ENCODE measurements around the gene ORMDL1. TPM values are rescaled to one million over a fixed set of nuclear protein-coding genes. Genes with fewer than 3 reads are reported as not detected.

The ORMDL1 gene
- total RNA-seq: 27.7 TPM
- long read RNA-seq, transcript ORMDL1-203 (4 exons, 2,009 nt): major isoform, 21 of 43 reads
- long read RNA-seq, transcript ORMDL1-201 (3 exons, 2,692 nt): minor isoform, 7 of 43 reads
- long read RNA-seq, partial matches to known transcripts: 7 of 43 reads
- long read RNA-seq, other reads (novel, unspliced or antisense): 5 of 43 reads

- H3K27me3 ChIP-seq (ENCODE audit: low read depth): no peaks in the 10 kb centered on the region
Observed at GRCh38 chr2:189783927-189784867, at the start of gene ORMDL1, which contains the start of gene PMS1. ORMDL1 (minus strand) TSS chr2:189784339; CDS start chr2:189782595, 1,744 bp downstream. PMS1 (plus strand) TSS chr2:189784450; CDS start chr2:189791810, 7,360 bp downstream.

DNA sequence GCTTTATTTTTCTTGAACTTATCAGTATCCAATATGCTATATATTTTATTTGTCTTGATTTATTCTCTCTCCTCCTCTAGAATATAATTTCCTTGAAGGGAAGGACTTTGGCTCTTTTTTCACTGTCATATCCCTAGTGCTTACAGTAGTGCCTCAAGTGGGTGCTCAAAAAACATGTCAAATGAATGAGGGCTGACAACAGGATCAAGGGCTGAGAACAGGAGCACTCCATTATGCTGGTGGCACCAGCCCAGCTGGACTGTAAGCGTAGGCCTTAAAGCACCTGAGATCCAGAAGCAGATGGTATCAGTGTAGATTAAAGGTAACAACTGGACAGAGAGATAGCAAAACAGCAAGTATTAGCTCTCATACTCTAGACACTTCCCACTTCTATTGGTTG lies 46.4 kb upstream of the ORMDL1 start:
- Histone ChIP-seq H3K9me3 (replicated peaks) (no peaks in the 10 kb centered on the region), H3K4me1 (no peaks in the 10 kb centered on the region), H3K4me3 (no peak overlapping the region), H3K27ac (replicated peaks) (no peak overlapping the region), H3K36me3 (no peaks in the 10 kb centered on the region), H3K27me3 (ENCODE audit: low read depth) (no peaks in the 10 kb centered on the region)
- no peak for DNase-seq
- intact Hi-C loops (cut with micrococcal nuclease): no loop called here
- no peak for TF ChIP-seq CTCF (IDR thresholded peaks at IDR 0.05; ENCODE audit: borderline replicate concordance)

More at GRCh38 chr2:189783927-189784867, at the start of gene ORMDL1, which contains the start of gene PMS1:
- peak within 1 kb of the TSS; percentile 97 for H3K27ac ChIP-seq (replicated peaks)
- H3K4me3 ChIP-seq: peak within 1 kb of the TSS; percentile 81
- no peaks in the 10 kb centered on the region for H3K9me3 ChIP-seq (replicated peaks)
- H3K4me1 ChIP-seq: peaks cover 58% of the 10 kb centered on the region
- DNase-seq: peak; percentile 97
- peaks cover 29% of the 10 kb centered on the region for H3K36me3 ChIP-seq
- TF ChIP-seq CTCF (IDR thresholded peaks at IDR 0.05; ENCODE audit: borderline replicate concordance): no peak
- intact Hi-C loops (cut with micrococcal nuclease): no loop called here

- Histone ChIP-seq H3K27ac (replicated peaks) (no peak overlapping the region), H3K36me3 (no peaks in the 10 kb centered on the region), H3K27me3 (ENCODE audit: low read depth) (no peaks in the 10 kb centered on the region), H3K4me1 (no peaks in the 10 kb centered on the region), H3K9me3 (replicated peaks) (no peaks in the 10 kb centered on the region), H3K4me3 (no peak overlapping the region)
- TF ChIP-seq CTCF (IDR thresholded peaks at IDR 0.05; ENCODE audit: borderline replicate concordance): no peak
- intact Hi-C loops (cut with micrococcal nuclease): no loop called here
- DNase-seq: no peak
Observed at GRCh38 chr2:189829102-189829833, 45.1 kb upstream of the ORMDL1 start.

DNA sequence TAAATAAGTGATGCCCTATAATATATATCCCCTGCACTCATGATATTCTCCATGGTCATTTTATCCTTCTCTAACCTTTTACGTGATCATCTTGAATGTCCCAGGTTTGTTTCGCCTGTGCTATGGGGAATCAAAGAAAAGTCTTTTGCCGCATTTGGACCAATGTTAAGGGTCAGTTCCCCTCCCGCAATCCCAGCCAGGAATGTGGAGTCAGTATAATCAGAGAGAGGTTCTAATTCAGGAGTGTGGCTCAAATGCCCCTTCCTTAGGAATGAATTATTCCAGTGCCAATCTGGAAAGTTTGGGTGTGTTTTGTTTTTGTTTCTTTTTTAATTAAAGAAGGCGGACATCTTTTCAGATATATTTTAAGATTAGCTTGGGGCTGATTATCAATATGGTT lies 41.9 kb upstream of the ORMDL1 start:
- intact Hi-C loops (cut with micrococcal nuclease): no loop called here
- no peak for TF ChIP-seq CTCF (IDR thresholded peaks at IDR 0.05; ENCODE audit: borderline replicate concordance)

DNA sequence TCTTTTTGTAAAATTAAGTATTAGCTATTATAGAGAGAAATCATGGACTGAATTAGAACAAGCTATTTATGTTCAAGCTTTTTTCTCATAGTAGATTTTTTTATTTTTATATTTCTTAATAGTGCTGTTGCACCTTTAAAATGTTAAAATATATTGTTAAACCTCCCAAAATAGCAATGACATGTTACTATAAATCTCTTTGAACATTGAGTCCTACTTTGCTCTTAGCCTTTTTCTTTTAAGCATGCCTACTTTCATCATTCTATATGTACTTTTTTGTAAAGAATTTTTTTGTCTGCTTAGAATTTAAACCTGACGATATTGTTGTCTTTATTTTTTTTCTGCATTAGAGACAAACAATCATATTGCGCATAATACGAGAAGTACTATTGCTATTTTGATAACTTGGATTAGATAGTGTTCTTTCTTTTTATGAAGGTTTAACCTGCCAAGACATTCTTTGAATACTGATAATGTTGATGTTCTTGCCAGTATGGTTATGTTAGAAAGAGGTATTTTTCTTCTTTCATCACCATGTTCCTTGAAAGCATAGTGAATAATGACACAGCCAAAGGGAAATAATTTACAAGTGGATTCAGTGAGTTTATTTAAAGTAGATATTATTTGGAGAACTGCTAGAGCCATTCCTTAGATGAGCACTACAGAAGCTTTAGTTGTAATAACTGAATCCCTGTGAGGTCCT lies 40.7 kb upstream of the ORMDL1 start:
- DNase-seq: no peak
- Histone ChIP-seq H3K27ac (replicated peaks) (no peak overlapping the region), H3K4me3 (no peak overlapping the region), H3K36me3 (peaks cover 24% of the 10 kb centered on the region), H3K9me3 (replicated peaks) (no peaks in the 10 kb centered on the region), H3K4me1 (no peaks in the 10 kb centered on the region), H3K27me3 (ENCODE audit: low read depth) (no peaks in the 10 kb centered on the region)
- no peak for TF ChIP-seq CTCF (IDR thresholded peaks at IDR 0.05; ENCODE audit: borderline replicate concordance)
- intact Hi-C loops (cut with micrococcal nuclease): no loop called here

More for the DNA sequence above, 41.9 kb upstream of the ORMDL1 start:
- Histone ChIP-seq H3K4me3 (no peak overlapping the region), H3K9me3 (replicated peaks) (no peaks in the 10 kb centered on the region), H3K27ac (replicated peaks) (no peak overlapping the region), H3K27me3 (ENCODE audit: low read depth) (no peaks in the 10 kb centered on the region), H3K36me3 (peaks cover 12% of the 10 kb centered on the region), H3K4me1 (no peaks in the 10 kb centered on the region)
- DNase-seq: no peak
